NCI-H1930 (cell line): ENCODE results near the gene ADSS1.

Experiments used
- DNase-seq, 2 experiments: peaks; one replicate each; lab custom pipeline; 2025; lab: John Stamatoyannopoulos, UW

Gene ADSS1

GRCh38 chr14:104784218-104784568 is 60.2 kb downstream of the ADSS1 start:
- no peak for DNase-seq

GRCh38 chr14:104784846-104785707 is 61.0 kb downstream of the ADSS1 start:
- DNase-seq = no peak

GRCh38 chr14:104785708-104786080 is 61.7 kb downstream of the ADSS1 start:
- no peak for DNase-seq

- DNase-seq = no peak
Observed at GRCh38 chr14:104786091-104786586, 62.1 kb downstream of the ADSS1 start.

GRCh38 chr14:104786726-104787675 is 63.0 kb downstream of the ADSS1 start:
- no peak for DNase-seq

- DNase-seq = no peak
Observed at GRCh38 chr14:104787736-104788135, 63.7 kb downstream of the ADSS1 start.

GRCh38 chr14:104788161-104788818 is 64.3 kb downstream of the ADSS1 start:
- no peak for DNase-seq

- no peak for DNase-seq
Observed at GRCh38 chr14:104788873-104789663, 65.0 kb downstream of the ADSS1 start.

GRCh38 chr14:104789752-104790743 is 66.0 kb downstream of the ADSS1 start:
- DNase-seq = no peak

- DNase-seq = no peak
Observed at GRCh38 chr14:104791425-104791824, 67.4 kb downstream of the ADSS1 start.

GRCh38 chr14:104792101-104792884 is 68.3 kb downstream of the ADSS1 start:
- DNase-seq = no peak

GRCh38 chr14:104792945-104793702 is 69.1 kb downstream of the ADSS1 start:
- no peak for DNase-seq

- DNase-seq = no peak
Observed at GRCh38 chr14:104793703-104793959, 69.6 kb downstream of the ADSS1 start.

GRCh38 chr14:104794099-104794498 is 70.1 kb downstream of the ADSS1 start:
- DNase-seq = no peak

GRCh38 chr14:104794631-104794992 is 70.6 kb downstream of the ADSS1 start:
- no peak for DNase-seq

- DNase-seq = no peak
Observed at GRCh38 chr14:104794993-104795780, 71.2 kb downstream of the ADSS1 start, which contains the start of gene AKT1. Gene AKT1, minus strand, starts transcription at chr14:104795748. Its CDS starts 3,105 bp downstream, at chr14:104792643.

- DNase-seq = peak in 1 of 2 experiments; percentile 44
Observed at GRCh38 chr14:104795781-104796686, 72.0 kb downstream of the ADSS1 start.
